ENCODE data around the gene SORL1-AS1.
"Not testable (repeated sequence)": the region's sequence is repeated elsewhere in the genome, so short reads cannot be mapped to it uniquely, and the experiment has no call there.

SORL1-AS1 gene

DNA sequence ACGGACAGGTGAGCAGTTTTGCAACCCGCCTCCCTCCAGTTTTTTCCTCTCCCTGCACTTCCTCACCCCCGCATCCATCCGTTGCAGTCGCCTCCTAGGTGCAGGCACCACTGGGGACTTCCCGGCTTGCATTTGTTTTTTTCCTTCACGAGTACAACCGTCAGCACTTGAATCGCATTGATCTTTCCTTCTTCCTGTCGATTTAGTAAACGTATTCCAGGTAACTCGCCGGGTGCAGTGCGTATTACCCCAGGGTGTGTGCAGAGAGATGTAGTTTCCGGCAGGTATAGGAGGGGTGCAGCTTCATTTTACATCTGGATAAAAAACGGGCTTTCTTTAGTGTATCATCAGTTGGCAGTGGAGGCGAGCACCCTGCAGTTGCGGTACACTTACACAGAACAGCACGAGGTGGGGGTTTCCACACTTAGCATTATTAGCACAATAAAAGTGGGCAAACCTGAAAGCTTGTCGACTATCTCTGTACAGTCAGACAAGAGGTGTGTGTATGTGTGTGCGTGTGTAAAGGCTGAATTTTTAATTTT lies at the start of gene SORL1-AS1:
Gene SORL1-AS1 (minus strand): TSS at position 359 of the 542 bp plus-strand sequence.
- no peak for DNase-seq

DNA sequence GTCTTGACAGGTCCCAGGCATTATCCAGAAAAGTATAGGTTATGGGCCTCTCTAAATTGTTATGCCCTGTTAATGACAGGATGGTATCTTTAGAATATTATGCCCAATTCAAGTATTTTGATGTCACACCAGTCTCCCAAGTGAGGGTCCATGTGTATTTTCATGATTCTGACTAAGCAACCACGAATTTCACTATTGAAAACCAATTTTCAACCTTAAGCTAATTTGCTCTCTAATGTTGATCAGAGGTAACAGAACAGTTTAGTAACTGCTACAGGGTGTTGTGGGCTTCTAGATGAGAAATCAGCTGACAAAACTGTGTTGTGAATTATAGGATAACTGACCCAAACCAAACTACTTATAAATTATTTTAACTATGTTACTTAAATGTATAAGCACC lies 48.0 kb upstream of the SORL1-AS1 start:
- DNase-seq = no peak

DNA sequence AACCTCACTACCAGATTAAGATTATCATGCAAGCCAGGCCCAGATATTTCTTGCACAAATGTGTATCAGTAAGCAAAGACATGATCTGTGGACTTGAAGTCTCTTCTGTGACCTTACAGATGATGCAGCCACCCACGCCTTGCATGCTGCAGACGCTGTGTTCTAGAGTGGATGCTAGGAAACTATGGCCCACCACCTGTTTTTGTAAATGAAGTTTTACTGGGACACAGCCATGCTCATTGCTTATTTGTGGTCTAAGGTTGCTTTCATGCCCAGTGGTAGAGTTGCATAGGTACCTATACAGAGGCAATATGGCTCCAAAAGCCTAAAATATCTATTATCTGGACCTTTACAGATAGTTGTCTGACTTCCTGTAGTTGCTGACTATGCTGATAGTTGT lies 47.5 kb upstream of the SORL1-AS1 start:
- DNase-seq = no peak

DNA sequence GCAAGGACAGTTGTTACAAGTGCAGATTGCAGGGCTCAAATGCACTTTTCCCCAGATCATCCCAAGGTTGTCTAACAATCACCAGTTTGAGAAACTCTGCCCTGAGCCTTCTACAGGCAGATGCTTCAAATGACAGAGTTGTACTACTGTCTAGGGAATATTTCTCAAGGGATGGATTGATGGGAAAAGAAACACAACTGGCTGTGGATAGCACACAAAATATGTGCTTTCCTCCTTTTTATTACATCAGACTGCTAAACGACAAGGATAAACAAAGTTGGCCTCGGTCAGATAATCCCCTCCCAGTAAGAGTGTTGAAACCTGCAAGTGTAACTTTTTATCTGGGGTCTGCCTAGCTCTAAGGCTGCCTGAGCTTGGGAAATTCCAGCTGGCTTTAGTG lies 46.6 kb upstream of the SORL1-AS1 start:
- no peak for DNase-seq

DNA sequence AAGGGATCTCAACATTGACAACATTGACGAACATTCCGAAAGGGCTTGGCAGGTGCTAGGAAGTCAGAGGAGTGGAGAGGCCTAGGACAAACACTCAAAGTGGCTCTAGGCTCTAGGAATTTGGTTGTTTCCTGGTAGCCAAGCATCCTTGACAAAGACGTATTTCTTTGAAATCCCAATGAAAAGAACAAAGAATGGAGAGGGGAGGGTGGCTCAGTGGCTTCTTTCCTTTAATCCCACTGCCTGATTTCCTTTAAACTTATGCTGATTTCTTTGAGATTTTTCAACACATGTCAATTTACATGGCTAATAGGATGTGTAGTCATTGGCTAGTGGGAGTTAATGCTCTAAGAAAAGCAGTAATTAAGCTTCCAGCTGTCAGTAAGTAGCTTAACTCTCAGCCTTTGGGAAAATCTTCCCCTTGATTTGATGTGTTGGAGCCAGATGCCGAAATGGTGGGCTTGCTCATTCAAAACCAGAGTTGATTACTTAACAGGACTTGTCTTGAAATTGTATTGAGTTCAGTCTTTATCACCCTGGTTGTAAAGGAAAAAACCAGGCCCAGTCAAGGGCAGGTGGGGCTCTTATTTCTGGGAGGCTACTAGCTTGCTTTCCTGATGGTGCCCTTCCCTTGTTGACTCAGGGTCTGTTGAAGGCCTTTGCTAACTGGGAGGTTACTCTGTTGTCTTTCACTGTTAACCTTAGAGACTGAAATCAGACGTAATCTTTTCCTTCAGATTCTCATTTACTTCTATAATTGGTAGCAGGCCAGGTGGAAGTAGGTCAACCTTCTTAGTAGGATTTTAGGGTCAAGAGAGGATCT lies 44.6 kb upstream of the SORL1-AS1 start:
- no peak for DNase-seq

DNA sequence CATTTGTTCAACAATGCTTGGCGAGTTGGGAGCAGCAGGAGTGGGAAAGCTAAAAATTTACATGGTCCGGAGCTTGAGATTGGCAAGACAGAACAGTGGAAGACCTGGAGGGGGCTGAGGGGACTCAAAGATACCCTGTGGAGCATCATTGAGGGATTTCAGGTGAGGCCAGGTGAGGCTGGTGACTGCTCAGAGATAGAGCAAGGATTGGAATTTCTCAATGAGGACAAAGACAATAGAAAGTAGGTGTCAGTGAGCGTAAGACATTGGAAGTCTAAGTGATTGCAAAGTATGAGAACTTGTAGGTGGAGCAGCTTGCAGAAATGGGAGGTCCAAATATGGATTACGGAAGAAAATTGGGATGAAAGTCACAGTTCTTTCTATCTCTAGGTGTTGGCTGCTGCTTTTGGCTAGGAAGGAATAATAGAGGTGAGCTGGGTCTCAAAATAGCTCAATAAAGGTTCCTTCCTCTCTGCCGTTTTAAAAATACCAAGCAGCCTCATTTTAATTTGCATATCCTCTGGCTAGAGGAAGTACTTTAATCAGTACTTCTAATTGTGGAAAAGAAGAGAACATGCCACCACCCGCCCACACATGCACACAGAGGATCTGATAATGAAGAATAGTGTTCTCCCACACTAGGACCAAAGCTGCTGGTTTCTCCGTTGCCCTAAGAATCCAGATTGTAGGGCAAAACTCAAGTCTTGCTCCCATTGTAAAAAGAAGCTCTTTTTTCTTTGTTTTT lies 41.8 kb upstream of the SORL1-AS1 start:
- no peak for DNase-seq

DNA sequence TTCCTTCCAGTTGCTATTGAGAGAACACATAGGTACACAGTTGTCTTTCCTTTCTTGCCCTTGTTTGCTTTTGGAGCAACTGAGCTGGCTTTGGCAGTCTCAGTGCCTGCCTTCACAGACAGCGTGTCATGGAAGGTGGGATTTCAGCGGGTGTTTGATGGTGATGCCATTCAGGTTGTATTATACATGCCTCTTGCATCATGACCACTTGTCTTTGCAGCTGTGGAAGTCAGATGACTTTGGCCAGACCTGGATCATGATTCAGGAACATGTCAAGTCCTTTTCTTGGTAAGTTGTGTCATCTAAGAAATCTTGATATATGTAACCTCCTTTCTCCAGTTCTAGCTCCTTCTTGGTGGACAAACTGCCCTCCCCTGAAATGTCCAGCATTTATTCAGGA lies 37.1 kb upstream of the SORL1-AS1 start:
- no peak for DNase-seq

DNA sequence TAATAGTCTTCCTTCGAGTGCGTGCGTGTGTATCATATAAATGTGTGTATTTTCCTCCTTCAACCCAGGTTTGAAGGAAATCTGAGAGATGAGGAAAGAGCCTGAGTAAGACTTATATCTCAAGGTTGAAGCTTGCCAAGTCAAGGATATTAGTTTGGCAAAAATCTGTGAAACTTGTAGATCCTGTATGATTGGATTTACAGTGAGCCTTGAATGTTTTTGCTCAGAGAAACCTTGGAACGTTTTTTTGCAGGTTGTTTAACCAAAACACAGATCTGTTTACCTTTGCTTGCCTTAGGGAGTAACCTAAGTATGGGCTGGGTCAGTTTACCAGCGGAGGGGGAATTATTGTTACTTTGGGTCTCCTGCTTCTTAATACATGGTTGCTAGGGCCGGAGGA lies 35.9 kb upstream of the SORL1-AS1 start:
- no peak for DNase-seq

DNA sequence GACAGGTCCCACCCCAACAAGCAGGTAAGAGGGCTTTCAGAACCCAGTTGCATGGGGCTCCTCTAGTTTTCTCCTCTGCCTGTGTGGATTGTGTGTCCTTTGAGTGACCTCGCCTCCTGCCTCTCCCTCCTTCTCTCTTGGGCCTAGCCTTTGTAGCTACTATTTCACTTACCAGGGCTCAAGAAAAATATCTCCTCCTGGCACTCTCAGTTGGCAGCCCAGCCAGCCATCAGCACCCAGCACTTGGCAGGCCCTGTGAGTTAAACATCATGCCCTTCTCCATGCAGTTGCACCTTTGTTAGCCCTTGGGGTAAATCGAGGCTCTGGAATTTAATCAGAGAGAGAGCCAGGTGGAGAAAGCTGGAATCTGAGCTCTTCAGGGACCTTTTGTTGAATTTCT lies 35.4 kb upstream of the SORL1-AS1 start:
- no peak for DNase-seq

DNA sequence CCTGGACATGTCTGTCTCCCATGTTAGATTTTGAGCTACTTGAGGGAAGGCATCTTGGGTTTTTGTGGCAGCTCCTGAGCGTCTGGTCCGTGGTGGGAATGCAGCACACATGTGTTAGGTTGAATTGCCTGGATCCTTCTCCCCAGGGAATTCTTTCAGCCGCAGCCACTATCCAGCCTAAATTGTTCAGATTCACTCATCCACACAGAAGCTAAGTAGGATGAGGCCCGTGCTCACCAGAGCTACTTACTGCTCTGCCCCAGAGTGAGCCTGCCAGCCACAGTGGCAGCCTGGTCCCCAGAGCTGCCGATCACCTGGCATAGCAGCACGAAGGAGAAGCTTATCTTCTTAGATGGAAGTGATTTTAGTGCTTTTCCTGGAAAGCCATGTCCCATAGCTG lies 34.4 kb upstream of the SORL1-AS1 start:
- peak; percentile 32 for DNase-seq

DNA sequence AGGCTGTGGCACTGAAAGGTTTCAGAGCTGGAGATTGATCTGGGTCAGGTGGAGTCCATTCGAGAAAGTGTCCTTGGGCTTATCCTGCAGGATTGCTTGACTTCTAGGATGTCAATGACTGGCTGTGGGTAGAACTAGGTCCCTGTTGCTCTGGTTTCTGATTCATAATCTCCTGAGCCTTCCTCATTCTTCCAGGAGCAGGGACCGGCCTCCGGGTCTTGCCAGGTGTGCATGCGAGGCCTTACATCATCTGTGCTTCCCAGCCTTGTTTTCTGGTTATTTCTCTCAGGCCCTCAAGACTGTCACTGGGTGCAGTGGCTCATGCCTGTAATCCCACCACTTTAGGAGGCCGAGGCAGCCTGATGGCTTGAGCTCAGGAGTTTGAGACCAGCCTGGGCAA lies 33.3 kb upstream of the SORL1-AS1 start:
- DNase-seq = no peak

DNA sequence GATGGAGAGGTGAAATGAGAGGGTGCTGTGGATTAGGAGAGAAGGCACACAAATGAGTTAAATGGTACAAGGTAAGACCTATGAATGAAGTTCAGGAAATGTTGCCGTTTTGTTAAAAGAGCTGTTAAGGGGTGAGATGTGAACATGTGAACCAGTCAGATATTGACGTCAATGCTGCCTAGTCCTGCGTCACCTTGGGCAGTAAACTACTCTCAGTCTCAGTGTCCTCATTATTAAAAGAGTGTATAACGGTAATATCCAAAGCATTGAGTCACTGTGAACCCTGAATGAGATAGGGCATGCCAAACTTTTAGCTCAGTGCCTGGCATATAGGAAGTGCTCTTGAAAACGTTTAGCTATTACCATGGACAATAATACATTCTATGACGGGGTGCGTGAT lies 32.4 kb upstream of the SORL1-AS1 start:
- DNase-seq = no peak

DNA sequence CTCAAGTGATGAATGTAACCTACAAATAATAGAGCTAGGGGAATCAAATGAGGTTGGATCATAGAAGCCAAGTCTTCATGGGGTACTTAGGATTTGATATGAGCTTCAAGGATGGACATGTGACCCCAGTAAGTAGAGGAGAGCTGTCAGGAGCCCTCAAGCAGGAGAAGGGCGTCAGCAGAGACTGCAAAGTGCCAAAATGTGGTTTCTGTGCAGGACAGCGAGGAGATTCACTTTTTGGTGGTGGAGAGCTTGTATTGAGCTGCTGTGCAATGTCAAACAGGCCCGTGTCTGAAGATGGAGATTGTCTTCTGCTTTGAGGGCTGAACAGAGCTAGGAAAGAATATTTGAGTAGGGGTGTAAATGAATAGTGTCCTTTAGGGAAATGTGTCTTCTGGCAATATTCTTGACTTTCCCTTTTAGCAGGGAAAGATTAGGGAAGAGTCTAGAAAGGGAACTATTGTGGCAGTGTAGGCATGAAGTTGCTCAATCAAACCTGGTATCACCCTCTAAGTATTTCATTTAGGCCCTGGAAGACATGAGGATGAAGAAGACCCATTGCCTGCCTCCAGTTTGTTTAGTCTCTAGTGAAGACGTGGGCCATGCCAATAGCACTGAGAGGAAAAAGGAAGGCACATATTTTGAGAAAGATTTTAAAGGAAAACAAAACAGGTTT lies 31.2 kb upstream of the SORL1-AS1 start:
- DNase-seq = no peak

DNA sequence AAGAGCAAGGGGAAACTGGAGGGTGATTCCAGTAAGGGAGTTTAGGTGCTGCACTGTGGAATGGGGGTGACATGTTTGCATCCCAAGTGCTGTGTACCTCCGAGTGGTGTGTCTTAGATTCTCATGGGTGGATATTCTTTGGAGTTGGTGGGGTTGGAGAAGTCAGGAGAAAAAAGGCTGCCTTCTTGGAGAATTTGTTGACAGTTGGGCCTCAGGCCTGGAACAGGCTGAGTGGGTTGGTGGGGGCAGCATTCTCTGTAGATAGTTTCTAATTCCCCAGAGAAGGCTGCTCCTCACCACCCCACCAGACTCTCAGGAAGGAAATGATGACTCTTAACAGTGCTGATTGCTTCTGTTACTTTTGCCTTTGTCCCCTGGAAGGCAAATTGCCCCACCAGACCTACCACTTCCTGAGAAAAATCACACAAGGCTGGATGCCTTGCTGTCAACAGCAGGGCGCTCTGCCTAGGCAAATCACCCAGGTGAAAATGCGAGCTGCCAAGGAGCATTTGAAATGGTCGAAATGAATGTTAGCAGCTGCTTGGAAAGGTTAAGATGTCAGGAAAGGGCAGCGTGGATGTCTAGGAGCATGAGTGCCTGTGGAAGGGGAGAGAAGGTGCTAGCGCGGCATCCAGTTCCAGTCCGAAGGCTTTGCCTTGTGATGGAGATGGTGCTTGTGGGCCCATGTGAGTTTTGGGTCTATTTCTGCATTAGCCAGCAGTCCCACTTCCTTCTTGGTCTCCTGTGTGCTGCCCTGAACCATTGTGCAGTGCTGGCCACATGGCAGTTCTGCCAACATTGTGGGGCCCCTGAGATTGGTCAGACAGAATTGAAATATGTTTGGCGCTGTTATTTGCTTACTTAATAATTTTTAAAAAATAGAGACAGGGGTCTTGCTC lies 29.7 kb upstream of the SORL1-AS1 start:
- peak; percentile 74 for DNase-seq

DNA sequence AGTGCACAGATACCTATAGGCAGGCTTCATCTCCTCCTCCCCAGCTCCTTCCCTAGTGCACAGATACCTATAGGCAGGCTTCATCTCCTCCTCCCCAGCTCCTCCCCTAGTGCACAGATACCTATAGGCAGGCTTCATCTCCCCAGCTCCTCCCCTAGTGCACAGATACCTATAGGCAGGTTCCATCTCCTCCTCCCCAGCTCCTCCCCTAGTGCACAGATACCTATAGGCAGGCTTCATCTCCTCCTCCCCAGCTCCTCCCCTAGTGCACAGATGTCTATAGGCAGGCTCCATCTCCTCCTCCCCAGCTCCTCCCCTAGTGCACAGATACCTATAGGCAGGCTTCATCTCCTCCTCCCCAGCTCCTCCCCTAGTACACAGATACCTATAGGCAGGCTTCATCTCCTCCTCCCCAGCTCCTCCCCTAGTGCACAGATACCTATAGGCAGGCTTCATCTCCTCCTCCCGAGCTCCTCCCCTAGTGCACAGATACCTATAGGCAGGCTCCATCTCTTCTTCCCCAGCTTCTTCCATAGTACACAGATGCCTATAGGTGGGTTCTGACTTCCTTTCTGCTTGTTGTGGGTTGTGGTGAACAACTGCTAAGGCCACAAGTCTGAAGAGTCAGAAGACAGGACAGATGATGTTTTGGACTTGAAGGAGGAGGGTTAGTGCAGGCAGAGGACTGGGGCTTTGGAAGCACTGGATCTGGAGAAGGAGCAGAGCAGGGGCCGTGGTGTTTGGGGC lies 28.9 kb upstream of the SORL1-AS1 start:
- not testable (repeated sequence) for DNase-seq

DNA sequence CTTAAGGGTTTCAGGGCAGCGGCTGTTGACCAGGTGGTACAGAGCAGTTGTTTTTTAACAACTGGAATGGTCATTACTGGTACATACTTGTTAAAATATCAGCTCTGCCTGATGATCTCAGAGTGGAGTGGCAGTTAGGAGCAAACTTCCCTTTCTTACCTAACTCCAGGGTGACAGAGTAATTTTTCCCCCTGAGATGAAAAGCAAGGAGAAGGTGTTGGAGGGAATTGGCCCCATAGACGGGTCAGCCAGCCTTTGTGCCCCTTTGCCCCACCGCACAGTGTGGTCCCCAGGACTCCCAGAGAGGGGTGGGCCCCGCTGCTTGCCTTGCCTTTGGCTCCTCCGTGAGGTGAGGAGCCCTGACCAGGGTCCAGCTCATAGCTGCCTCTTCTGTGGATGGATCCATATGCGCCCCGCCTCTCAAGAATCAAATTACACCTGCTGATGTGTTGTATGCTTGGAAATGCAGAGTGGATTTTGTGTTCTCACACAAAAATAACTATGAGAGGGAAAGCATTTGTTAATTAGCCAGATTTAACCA lies 27.0 kb upstream of the SORL1-AS1 start:
- no peak for DNase-seq

DNA sequence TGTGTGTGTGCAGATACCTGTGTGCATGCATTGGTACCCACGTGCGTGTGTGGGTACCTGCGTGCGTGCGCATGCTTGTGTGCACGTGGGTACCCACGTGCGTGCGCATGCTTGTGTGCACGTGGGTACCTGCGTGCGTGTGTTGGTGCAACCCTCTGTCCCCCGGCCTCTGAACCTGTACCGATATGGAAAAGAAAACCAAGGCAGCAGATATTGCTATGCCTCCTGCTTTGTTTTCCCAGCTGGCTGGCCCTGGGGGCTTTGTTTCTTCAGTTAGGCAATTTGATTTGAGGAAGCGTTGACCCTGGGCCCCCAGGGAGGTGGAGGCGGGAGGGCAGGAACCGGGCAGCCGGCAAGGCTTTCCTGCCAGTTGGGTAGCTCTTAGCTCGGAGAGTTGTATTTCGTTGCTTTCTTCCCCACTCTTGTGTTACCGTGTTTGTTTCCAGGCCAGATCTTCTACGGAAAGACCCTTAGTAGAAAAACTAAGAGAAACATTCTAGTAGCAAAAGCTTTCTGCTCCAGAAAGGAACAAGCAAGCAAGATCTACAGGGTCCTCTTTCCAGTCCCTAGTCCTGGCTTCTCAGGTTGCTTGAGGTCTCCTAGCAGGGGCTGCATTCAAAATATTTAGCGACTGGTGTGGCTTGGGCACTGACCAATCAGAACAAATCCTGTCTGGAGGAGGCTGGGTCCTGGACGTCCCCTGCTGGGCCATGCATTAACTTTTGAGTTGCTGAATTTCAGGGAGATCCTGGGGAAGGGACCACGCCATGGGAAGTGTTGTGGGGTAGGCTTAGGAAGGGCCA lies 26.3 kb upstream of the SORL1-AS1 start:
- DNase-seq = no peak

DNA sequence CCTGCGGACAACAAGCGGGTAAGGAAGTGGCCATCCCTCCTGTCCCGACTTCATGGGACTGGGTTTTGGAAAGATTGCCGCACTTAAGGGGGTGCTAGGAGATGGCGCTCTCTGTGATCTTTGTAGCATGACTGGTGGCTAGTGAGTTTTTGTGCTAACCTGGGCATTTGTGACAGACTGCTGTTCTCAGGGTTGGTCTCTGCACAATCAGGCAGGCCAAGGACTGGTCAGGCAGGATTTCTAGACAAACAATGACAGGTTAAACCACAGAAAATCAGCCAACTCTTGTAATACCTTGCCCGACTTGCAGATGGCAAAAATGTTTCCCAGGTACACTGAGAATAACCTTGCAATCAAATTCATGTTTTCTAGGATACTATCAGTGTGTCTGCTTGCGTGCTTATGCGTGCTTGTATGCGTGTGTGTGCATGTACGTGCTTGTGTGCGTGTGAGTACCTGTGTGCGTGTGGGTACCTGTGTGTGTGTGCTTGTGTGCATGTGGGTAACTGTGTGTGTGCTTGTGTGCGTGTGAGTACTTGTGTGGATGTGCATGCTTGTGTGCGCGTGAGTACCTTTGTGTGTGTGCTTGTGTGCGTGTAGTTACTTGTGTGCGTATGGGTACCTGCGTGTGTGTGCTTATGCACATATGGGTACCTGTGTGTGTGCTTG lies 25.6 kb upstream of the SORL1-AS1 start:
- no peak for DNase-seq

DNA sequence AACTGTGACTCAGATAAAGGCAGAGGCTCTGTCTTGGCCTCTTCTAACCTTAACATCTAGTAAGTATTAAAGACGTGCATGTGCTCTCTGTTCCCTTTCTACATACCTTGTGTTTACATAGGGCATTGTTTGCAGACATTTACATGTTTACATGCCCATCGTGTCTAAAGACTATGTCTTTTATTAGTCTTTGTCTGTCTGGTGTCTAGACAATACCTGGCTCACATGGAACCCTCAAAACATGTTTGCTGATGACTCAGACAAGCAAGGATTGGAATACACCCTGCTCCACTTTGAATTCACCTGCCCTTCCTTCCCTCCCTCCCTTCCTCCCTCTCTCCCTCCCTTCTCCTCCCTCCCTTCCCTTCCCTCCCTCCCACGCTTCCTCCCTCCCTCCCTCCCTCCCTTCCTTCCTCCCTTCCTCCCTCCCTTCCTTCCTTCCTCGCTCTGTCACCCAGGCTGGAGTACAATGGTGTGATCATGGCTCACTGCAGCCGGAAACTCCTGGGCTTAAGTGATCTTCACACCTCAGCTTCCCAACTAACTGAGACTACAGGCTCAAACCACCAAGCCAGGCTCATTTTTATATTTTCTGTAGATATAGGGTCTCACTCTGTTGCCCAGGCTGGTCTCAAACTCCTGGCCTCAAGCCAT lies 23.7 kb upstream of the SORL1-AS1 start:
- no peak for DNase-seq
